ENCODE data around the gene ZNF423.

DNA sequence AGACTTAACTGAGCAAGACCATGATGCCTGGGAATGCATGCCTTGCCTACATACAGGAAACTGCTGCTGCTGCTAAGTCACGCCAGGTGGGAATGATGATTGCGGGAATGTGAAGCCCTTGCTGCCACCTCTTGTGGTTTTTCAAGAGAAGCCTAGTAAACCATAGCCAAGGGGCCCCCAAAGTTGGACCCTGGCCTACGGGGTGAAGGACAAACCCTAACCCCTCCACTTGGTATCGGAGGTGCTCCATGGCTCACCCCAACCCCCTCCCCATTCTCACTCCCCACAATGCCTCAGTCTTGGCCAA is 233.9 kb downstream of the ZNF423 start:
- no peak for TF ChIP-seq EZH2phosphoT487 (IDR thresholded peaks at IDR 0.05; ENCODE audit: borderline replicate concordance, low read length)
- TF ChIP-seq, protein P1, sequence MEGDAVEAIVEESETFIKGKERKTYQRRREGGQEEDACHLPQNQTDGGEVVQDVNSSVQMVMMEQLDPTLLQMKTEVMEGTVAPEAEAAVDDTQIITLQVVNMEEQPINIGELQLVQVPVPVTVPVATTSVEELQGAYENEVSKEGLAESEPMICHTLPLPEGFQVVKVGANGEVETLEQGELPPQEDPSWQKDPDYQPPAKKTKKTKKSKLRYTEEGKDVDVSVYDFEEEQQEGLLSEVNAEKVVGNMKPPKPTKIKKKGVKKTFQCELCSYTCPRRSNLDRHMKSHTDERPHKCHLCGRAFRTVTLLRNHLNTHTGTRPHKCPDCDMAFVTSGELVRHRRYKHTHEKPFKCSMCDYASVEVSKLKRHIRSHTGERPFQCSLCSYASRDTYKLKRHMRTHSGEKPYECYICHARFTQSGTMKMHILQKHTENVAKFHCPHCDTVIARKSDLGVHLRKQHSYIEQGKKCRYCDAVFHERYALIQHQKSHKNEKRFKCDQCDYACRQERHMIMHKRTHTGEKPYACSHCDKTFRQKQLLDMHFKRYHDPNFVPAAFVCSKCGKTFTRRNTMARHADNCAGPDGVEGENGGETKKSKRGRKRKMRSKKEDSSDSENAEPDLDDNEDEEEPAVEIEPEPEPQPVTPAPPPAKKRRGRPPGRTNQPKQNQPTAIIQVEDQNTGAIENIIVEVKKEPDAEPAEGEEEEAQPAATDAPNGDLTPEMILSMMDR (IDR thresholded peaks at IDR 0.05; ENCODE audit: low read depth, low read length, poor library complexity, severe bottlenecking): no peak

Measured in DOHH2 (cell line).